Pons (tissue), 1 donor: ENCODE results near the gene ATP23.

Experiments used
- DNase-seq: peaks from one replicate; pipeline ENCODE4 v3.0.0-alpha.2; 2016; ENCODE audit warnings: low spot score

Gene ATP23

DNA sequence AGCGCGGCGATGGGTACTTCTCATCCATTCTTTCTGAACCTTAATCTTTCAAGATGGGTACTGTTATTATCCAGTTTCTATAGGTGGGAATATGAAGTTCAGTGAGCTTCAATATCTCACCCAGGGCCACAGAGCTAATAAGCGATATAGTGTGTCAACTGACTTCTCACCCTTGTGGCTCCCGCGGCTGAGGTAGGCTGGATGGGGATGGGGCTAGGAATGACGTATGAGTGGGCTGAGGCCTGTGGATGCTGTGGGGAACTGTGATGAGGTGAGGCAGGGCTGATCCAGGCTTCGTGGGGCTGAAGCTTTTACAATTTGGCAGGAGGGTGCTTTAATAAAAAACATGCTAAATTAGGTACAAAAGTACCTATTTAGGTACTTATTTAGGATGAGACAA lies 32.9 kb upstream of the ATP23 start:
- no peak for DNase-seq

DNA sequence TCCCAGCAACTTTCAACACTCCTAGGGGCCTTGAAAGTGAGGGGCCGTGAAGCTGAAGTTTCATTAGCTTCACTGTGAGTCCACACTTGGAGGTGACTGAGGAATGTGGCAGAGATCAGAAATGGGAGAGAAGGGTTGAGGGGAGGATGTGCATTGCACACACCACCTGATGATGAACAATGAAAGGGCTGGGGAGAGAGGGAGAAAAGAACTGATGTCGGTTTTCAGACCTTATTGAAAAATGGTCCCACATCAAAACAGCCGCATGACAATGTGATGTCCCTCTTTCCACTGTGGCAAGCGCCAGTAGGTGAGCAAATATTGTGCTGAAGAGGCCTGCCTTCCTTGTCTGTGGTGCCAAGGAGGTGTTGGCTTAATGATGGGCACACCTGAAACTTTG lies 32.3 kb upstream of the ATP23 start:
- DNase-seq, result no peak

DNA sequence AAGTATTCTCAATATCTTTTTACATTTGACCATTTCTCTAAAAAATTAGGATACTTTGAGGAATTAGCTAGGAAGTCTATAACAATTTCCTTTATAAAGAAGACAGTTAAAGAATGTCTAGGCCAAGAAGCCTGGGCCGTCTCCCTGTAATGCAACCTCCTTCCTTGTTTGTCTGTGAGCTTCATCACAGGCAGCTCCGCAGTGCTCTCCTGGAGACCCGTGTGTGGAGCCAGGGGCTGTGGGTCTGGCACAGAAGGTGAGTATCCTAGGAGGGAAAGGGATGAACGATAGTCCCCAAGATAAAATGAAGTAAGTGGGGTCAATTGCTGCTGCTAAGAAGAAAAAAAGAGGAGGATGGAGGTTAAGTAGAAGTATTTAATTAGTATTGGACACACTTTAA lies 31.8 kb upstream of the ATP23 start:
- no peak for DNase-seq

DNA sequence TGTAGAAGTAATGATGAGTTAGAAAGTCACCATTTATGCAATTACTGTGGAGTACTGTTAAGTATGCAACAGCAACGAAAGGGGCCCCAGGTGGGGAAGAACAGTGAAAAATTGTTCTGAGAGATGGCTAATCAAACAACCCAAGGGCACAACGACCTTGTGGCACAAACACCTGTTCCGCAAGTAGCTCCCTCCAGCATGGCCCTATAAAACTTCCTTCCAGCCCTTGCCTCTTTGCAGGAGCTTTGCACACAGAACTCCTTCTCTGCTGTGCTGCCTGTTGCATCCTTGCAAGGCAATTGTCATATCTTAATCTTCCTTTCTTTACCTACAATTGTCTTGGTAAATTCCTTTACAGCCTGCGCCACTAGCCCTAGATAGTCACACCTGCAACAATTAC lies 23.2 kb upstream of the ATP23 start:
- no peak for DNase-seq

DNA sequence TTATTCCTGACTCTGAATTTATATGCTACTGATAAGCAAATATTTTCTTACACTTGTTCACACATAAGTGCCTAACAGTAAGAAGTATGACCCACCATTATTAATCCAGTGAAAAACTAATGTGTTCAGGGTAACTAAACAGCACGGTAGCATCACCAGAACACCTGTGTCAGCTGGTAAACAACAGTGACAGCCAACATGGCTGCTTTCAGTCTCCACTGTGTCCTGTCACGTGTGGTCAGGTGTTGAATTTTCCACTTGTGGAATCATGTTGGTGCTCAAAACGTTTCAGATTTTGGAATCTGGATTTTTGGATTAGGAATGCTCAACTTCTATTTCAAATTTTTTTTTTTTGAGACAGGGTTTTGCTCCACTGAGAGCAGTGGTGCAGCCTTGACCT lies 14.3 kb upstream of the ATP23 start:
- no peak for DNase-seq

DNA sequence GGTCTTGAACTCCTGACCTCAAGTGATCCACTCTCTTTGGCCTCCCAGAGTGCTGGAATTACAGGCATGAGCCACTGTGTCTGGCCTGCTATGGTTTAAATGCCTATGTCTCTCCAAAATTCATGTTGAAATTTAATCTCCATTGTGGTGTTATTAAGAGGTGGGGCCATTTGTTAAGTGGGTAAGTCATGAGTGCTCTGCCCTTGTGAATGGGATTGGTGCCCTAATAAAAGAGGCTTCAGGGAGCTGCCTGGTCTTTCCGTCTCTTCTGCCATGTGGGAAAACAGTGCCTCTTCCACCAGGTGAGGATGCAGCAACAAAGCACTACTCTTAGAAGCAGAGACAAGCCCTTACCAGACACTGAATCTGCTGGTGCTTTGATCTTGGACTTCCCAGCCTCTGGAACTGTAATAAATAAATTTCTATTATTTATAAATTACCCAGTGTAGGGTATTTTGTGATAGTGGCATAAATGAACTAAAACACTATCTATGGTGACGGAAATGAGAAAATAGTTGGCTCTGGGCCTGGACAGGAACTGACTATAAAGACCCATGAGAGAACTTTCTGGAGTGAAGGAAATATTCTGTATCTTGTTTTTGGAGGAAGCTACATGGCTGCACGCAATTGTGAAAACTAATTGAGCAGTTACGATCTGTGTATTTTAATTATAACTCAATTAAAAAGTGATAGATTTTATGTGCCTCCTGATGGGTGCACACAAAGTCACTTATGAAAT lies 12.1 kb upstream of the ATP23 start:
- DNase-seq, result no peak

DNA sequence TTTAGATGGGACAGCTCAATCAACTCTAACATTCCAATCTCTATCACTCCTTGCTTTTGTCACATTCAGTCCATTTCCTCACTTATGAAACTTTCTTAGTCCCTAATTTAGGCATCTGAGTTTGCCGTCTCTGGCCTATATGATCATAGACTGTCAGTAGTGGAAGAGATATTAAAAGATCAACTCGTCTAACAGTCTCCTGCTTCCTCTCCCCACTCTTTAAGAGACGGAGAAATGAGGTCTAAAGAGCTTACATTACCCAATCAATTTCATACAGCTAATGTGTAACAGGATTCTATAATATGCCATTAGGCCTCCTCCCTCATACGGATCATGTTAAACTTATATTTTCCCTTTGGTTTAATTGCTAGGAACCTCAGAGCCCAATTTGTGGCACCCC lies 6.5 kb upstream of the ATP23 start:
- DNase-seq, result no peak

DNA sequence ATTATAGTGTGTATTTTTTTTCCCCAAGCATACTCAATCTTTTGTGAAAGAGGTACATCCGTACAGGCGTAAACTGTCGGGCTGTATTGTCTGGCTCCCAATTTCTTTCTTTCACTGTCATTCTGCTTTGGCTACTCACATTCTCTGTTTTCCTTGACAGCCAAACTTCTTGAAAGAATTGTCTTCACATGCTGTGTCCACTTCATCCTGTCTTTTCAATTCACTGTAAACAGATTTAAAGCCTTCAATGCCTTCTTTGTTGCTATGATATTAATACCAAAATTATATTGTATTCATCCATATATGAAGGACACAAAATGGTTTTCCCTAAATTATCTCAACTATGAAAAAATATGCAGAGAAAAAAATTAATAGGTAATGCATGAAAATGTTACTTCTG lies 6.0 kb upstream of the ATP23 start:
- no peak for DNase-seq

DNA sequence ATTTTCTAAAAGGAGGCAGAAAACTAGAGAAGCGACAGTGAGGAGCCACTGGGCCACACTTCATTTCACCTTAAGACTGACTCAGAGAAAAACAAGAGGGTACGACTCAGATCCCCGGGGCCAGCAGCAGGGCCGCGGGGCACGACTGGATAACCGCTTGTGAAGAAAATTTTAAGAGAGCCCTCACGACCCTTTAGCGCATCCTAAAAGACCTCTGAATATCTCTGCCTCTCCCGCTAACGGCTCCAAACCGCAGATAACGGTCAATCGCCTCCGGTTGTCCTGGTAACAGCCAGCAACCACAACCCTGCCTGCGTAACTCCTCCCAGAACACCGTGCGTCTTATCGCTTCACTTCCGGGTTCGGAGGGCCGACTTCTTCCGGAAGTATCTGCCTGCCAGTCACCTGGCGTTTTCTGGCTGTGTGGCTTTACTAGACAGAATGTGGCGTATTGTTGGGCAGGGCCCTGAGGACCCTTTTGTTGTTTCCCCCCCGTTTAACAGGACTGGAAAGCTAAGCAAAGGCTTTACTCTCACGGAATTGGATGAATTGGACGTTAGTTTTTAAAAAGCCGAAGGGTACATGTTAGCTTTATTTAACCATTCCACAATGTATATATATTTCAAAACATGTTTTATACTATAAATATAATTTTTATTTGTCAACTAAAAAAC lies 5.4 kb upstream of the ATP23 start:
- DNase-seq, result peak; percentile 94

DNA sequence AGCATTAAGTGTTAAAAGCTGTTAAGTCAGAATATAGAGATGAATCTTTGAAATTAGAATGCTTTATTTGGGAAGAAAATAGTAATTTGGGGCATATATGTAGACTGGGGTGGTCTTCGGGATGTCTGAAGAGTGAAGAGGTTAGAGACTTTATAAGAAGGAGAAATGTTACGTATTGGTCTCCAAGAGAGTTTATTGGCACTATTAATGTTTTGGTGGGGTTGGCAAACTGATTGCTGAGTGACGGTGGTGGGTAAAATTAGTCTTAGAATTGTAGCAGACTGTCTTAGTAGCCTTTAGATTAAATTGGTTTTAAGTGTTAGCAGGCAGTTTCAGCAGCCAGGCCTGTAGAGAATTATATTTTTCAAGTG lies 4.9 kb upstream of the ATP23 start:
- no peak for DNase-seq

DNA sequence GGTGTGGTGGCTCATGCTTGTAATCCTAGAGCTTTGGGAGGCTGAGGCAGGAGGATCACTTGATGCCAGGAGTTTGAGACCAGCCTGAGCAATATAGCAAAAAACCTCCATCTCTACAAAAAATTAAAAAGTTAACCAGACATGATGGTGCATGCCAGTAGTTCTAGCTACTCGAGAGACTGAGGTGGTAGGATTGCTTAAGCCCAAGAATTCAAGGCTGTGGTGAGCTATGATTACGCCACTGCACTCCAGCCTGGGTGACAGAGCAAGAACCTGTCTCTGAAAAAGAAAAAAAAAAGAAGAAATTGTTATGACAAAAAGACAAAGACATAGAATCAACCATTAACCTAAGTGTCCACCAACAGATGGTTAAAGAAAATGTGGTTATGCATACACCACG lies 2.1 kb upstream of the ATP23 start:
- DNase-seq, result no peak

DNA sequence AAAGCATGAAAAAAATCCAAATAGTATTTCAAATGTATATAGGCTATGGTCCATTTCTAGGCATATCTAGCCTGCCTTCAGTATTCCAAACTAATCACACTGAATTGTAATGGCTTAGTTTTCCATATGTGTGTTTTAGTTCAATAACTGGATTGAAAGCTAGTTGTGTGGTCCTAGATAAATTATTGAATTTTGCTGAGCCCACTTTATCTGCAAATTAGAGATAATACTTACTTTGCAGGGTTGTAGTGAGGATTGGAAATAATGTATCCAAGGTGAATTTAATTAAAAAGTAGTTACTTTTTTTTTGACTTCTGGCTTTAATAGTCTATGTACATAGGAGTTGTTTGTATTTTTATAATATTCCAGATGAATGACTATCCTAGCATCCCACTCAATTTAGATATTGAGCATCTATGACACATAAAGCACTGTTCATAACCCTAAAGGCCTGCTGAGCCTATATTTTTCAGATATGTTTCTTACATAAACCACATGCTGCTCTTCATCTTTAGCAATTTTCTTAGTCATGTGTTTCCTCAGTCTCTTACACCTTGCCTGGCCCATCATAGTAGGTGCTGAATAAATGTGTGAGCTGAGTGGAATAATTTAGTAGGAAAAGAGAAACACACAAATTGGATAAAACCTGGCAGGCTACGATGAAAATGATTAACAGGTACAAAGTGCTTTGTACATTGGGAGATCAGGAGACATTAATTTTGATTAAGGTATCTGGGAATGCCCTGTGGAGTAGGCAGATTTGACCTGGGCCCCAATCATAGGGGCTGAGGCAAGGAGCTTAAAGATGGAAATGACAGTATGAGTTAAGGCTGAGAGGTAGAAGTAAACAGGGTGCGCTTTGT lies 1.1 kb upstream of the ATP23 start:
- no peak for DNase-seq

DNA sequence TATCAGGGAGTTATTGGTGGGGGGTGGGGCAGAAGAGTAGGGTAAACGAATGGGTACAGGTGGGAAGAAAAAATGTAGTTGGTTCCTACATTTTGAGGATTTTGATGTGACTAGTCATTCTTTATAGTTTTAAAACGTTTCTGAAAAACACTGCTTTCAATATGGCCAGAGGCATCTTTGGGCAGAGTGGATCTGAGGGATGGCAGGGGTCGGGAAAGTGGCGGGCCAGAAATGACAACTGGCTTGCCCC lies 527 bp upstream of the ATP23 start:
- no peak for DNase-seq

DNA sequence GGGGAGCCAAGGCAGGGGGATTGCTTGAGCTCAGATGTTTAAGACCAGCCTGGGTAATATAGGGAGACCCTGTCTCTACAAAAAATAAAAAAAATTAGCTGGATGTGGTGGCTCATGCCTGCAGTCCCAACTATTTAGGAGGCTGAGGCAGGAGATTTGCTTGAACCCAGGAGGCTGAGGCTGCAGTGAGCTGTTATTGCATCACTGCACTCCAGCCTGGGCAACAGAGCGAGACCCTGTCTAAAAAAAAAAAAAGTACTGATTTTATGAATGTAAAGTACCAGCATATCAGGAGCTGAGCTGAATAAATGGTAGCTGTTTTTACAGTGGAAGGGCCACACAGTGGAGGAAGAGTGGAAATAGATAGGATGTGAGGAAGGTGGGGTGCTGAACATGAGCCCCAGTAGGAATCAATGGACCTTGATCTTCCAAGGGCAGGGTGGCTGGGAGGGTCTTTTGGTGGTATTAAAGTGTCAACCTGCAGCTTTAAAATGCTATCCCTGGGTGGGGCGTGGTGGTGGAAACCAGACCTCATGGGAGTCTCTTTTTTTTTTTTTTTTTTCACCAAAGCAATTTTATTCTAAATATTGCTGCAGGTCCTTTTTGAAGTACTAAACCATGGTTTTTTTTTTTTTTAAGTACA lies 2.2 kb downstream of the ATP23 start:
- no peak for DNase-seq

DNA sequence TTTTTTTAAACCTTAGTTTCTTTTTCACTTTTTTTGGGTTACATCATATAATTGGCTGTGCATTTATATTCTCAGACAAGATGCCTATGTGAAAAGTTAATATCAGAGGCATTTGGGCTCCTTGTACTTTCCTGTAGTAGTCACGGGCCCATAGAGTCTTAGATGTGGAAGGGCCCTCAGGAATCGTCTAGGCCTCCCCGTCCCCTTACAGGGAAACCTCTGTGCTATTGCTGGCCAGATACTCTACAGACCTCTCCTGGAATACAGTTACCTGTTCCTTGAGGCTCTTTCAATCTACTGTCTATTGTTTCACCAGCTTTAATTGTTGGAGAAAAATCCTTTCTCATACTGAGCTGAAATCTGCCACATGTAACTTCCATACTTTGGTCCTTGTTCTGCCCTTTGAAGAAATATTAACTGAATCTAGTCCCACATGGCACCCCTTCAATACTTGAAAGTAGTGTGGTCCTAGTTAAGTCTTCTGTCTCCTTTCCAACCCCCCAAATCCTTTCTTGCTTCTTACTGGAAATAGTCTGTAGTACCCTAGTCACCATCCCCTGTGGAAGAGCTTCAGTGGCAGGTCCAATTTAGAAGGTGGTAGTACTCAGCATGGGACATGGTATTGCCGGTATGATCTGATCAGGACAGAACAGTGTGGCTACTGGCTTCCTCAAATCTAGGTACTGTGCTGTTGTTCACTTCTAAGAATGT lies 3.1 kb downstream of the ATP23 start:
- no peak for DNase-seq

DNA sequence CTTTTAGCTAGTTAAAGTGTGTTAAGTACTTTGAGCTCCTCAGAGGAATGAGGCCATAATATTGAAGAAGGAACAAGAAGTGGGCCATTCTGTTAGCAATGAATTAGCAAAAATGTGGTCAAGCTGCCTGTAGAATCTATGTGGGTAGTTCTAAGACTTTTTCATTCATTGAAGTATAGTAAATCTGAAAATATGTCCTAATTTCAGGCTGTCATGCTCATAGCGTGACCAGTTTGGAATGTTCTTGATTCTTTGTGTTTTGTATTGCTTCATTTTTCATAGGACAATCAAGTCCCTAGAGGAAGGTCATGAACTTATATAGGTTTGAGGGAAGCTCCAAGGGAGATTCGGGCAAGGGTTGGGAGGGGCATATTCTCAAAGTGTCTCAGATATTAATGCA lies 11.4 kb downstream of the ATP23 start:
- no peak for DNase-seq

DNA sequence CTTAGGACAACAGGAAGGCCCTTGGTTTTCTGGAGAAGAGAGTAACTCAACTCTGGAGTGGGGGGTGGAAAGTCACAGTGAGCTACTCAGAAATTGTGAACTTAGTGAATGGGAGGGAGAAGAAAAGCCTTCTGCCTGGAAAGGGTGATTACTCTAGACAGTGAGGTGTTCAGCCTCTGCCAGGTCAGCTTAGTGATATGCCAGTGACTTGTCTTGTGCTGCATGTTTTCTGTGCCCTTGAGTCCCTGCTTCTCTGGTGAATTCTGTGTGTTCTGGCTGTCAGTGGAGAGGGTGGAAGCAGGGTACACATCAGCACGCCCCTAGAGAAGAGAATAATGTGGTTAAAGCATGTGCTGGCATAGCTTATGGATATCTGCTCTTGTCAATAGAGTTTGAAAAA lies 13.4 kb downstream of the ATP23 start:
- DNase-seq, result no peak

DNA sequence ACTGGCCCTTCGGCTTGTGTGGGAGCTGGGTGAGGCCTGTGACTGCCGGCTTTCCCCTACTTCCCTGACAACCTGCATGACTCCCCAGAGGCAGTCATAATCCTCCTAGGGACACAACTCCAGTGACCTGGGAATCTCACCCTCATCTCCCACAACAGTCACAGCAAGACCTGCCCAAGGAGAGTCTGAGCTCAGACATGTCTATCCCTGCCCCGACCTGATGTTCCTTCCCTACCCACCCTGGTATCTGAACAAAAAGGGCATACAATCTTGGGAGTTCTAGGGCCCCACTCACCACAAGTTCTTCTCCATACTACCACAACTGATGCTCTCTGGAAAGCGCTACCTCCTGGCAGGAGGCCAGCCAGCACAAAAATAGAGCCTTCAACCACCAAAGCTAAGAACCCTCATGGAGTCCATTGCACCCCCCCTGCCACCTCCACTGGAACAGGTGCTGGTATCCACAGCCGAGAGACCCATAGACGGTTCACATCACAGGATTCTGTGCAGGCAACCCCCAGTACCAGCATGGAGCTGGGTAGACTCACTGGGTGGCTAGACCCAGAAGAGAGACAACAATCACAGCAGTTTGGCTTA lies 16.8 kb downstream of the ATP23 start:
- no peak for DNase-seq

DNA sequence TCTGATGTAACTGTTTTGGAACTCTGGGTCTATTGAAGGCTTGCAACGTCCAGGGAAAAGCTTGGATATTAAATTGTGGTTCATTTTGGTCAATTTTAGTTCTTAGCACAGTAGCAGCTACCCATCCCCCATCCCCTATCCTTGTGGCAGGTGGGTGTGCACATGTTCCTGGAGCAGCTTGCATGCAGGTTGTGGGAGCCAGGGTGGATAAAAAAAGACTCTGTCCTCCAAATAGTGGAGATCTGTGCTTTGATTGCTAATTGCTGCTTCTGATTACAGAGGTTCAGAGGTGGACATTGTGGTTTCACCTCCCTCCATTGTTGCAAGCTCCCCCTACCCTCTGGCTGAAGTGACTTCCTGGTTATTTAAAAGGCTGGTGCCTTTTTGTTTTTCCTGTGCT lies 23.1 kb downstream of the ATP23 start:
- no peak for DNase-seq

DNA sequence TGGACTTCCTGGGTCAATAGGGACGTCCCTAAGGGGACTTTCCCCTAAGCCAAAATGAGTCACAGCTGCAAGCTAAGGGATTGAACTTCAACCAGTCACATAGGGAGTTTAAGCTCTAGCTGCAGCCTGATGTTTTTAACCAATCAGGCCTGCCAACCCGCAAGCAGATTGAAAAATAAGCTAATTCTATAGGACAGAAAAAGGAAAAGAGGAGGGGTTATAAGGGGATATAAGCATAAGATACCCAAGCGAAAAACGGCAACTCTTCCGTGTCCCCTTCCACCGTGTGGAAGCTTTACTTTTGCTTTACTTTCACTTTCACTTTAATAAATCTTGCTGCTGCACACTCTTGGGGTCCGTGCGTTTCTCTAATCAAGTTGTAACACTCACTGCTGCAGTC lies 24.4 kb downstream of the ATP23 start:
- DNase-seq, result no peak

DNA sequence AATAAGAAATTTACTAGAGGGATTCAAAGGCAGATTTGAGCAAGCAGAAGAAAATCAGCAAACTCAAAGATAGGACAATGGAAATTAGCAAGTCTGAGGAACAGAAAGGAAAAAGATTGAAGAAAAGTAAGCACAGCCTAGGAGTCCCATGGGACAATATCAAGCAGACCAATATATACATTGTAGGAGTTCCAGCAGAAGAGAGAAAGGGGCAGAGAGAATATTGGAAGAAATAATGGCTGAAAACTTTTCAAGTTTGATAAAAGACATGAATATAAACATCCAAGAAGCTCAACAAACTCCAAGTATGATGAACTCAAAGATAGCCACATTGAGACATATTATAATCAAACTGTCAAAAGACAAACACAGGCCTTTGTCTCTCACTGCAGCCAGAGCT lies 25.2 kb downstream of the ATP23 start:
- no peak for DNase-seq
